Trophoblast cell (in vitro differentiated cells and primary cell): ENCODE measurements around the gene PROSER3.
A peak's percentile ranks its signal among the peaks of the same experiment; 100 is the strongest.

Experiments used
- DNase-seq, 2 donors: peaks; one replicate each; pipeline ENCODE4 v3.0.0-alpha.2; 2016
- H2AFZ ChIP-seq: 2 replicates; pipeline ENCODE4 v1.6.1; 2013; ENCODE audit warnings: low read length, moderate library complexity, mild to moderate bottlenecking; ENCODE audit not compliant: insufficient read depth, poor library complexity
- H2AK5ac ChIP-seq: 2 replicates; pipeline ENCODE4 v1.6.1; 2013; ENCODE audit warnings: mild to moderate bottlenecking, low read length
- H2BK120ac ChIP-seq: 2 replicates; pipeline ENCODE4 v1.6.1; 2013; ENCODE audit warnings: low read length, mild to moderate bottlenecking, moderate library complexity; ENCODE audit not compliant: insufficient read depth, poor library complexity
- H2BK12ac ChIP-seq: 2 replicates; pipeline ENCODE4 v1.6.1; 2013; ENCODE audit warnings: mild to moderate bottlenecking, low read length, moderate library complexity
- H2BK5ac ChIP-seq: 2 replicates; pipeline ENCODE4 v1.6.1; 2013; ENCODE audit warnings: low read length, low read depth, moderate library complexity, mild to moderate bottlenecking; ENCODE audit not compliant: poor library complexity
- H3K14ac ChIP-seq: 2 replicates; pipeline ENCODE4 v1.6.1; 2013; ENCODE audit warnings: mild to moderate bottlenecking, low read length
- H3K18ac ChIP-seq: 2 replicates; pipeline ENCODE4 v1.6.1; 2013; ENCODE audit warnings: mild to moderate bottlenecking, low read length
- H3K23ac ChIP-seq: 2 replicates; pipeline ENCODE4 v1.6.1; 2013; ENCODE audit warnings: low read length
- H3K27ac ChIP-seq: 2 replicates; pipeline ENCODE4 v1.5.1; 2013; ENCODE audit warnings: low read depth, mild to moderate bottlenecking, inconsistent platforms, low read length, moderate library complexity
- H3K27me3 ChIP-seq: 2 replicates; pipeline ENCODE4 v1.6.1; 2013; ENCODE audit warnings: inconsistent platforms, mild to moderate bottlenecking, low read length, moderate library complexity; ENCODE audit not compliant: insufficient read depth
- H3K36me3 ChIP-seq, 2 experiments: 1 replicate in 1 of 2; 2 replicates in 1 of 2; pipeline ENCODE4 v1.6.1; 2013; ENCODE audit warnings: low read length in 2 of 2, mild to moderate bottlenecking in 2 of 2, moderate library complexity in 1 of 2; ENCODE audit not compliant: insufficient read depth in 2 of 2, control insufficient read depth in 1 of 2
- H3K4ac ChIP-seq: 2 replicates; pipeline ENCODE4 v1.6.1; 2013; ENCODE audit warnings: low read depth, mild to moderate bottlenecking, low read length, moderate library complexity
- H3K4me1 ChIP-seq, 2 experiments: 1 replicate in 1 of 2; 2 replicates in 1 of 2; pipeline ENCODE4 v1.6.1; 2013; ENCODE audit warnings: low read length in 2 of 2, mild to moderate bottlenecking in 2 of 2, moderate library complexity in 1 of 2; ENCODE audit not compliant: insufficient read depth in 2 of 2, control insufficient read depth in 1 of 2
- H3K4me2 ChIP-seq: 2 replicates; pipeline ENCODE4 v1.6.1; 2013; ENCODE audit warnings: inconsistent platforms, mild to moderate bottlenecking, low read length, moderate library complexity
- H3K4me3 ChIP-seq: 2 replicates; pipeline ENCODE4 v1.5.1; 2013; ENCODE audit warnings: mild to moderate bottlenecking, low read depth, low read length, inconsistent platforms
- H3K79me1 ChIP-seq: one replicate; pipeline ENCODE4 v1.6.1; 2013; ENCODE audit warnings: low read length
- H3K79me2 ChIP-seq: 2 replicates; pipeline ENCODE4 v1.6.1; 2013; ENCODE audit warnings: low read length, mild to moderate bottlenecking; ENCODE audit not compliant: control insufficient read depth, insufficient read depth, poor library complexity
- H3K9ac ChIP-seq: 2 replicates; pipeline ENCODE4 v1.6.1; 2013; ENCODE audit warnings: mild to moderate bottlenecking, low read length
- H3K9me3 ChIP-seq: 2 replicates; pipeline ENCODE4 v1.6.1; 2013; ENCODE audit warnings: low read depth, mild to moderate bottlenecking, control low read depth, inconsistent platforms, low read length; ENCODE audit not compliant: insufficient read depth
- H4K12ac ChIP-seq: 2 replicates; pipeline ENCODE4 v1.6.1; 2013; ENCODE audit warnings: low read depth, mild to moderate bottlenecking, low read length, moderate library complexity
- H4K8ac ChIP-seq: 2 replicates; pipeline ENCODE4 v1.6.1; 2013; ENCODE audit warnings: low read depth, mild to moderate bottlenecking, low read length, moderate library complexity
- H4K91ac ChIP-seq: one replicate; pipeline ENCODE4 v1.6.1; 2013; ENCODE audit warnings: low read depth, mild to moderate bottlenecking, low read length, moderate library complexity
- WGBS: extraction: QIAGEN DNeasy Blood & Tissue Kit; methylation state at CpG from one replicate; pipeline ENCODE4 v1.1.7; 2013; ENCODE audit warnings: missing lambda C conversion rate; ENCODE audit not compliant: insufficient read length, insufficient coverage; ENCODE audit errors: extremely low coverage; 5-methylcytosine and 5-hydroxymethylcytosine counted together

PROSER3 gene

GRCh38 chr19:35731353-35731752 lies 26.6 kb upstream of the PROSER3 start:
- no peak overlapping the region for H4K91ac ChIP-seq
- no peaks in the 10 kb centered on the region for H3K9me3 ChIP-seq
- H3K4me3 ChIP-seq: no peak overlapping the region
- H3K79me1 ChIP-seq: peaks cover 3% of the 10 kb centered on the region
- H2BK5ac ChIP-seq: no peak overlapping the region
- H4K12ac ChIP-seq: no peak overlapping the region
- no peak overlapping the region for H3K14ac ChIP-seq
- no peaks in the 10 kb centered on the region for H3K79me2 ChIP-seq
- no peak overlapping the region for H2BK12ac ChIP-seq
- H3K9ac ChIP-seq: no peak overlapping the region
- H4K8ac ChIP-seq: no peak overlapping the region
- no peak overlapping the region for H3K23ac ChIP-seq
- no peak overlapping the region for H3K18ac ChIP-seq
- H3K27me3 ChIP-seq: no peaks in the 10 kb centered on the region
- no peak overlapping the region for H2BK120ac ChIP-seq
- no peaks in the 10 kb centered on the region for H3K4me1 ChIP-seq
- H3K36me3 ChIP-seq: peaks cover 91 to 92% of the 10 kb centered on the region in 2 experiments
- no peak overlapping the region for H3K4ac ChIP-seq
- WGBS: no CpG with 5 or more reads among the region's 9 CpGs
- H2AFZ ChIP-seq: no peak overlapping the region
- no peak overlapping the region for H3K4me2 ChIP-seq
- no peak overlapping the region for H2AK5ac ChIP-seq
- DNase-seq: peak in 1 of 2 donors; percentile 15
- H3K27ac ChIP-seq: no peak overlapping the region

DNA sequence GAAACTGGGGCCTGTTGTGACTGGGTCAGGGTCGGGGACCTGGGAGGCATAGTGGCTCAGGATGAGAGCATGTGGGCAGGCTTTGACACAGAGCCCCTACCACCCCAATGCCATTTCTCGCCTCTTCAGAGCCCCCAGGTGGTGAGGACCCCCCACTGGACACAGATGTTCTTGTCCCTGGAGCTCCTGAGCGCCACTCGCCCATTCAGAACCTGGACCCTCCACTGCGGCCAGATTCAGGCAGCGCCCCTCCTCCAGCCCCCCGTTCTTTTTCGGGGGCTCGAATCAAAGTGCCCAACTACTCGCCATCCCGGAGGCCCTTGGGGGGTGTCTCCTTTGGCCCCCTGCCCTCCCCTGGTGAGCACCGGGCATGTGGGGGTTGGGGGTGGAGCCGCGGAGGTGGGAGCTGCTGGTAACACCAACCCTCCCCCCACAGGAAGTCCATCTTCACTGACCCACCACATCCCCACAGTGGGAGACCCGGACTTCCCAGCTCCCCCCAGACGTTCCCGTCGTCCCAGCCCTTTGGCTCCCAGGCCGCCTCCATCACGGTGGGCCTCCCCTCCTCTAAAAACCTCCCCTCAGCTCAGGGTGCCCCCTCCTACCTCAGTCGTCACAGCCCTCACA lies 26.1 kb upstream of the PROSER3 start:
- Histone ChIP-seq H4K12ac (peak overlapping the region; percentile 9), H3K4ac (no peak overlapping the region), H3K14ac (no peak overlapping the region), H3K79me2 (no peaks in the 10 kb centered on the region), H3K79me1 (peaks cover 3% of the 10 kb centered on the region), H3K27ac (no peak overlapping the region), H2BK12ac (no peak overlapping the region), H3K27me3 (no peaks in the 10 kb centered on the region), H3K4me3 (no peak overlapping the region), H2AFZ (no peak overlapping the region), H3K36me3 (peaks cover 94% of the 10 kb centered on the region in 2 experiments), H4K8ac (no peak overlapping the region), H3K23ac (no peak overlapping the region), H2BK120ac (no peak overlapping the region), H3K9me3 (no peaks in the 10 kb centered on the region), H2AK5ac (no peak overlapping the region), H3K9ac (no peak overlapping the region), H4K91ac (no peak overlapping the region), H3K4me2 (no peak overlapping the region), H3K4me1 (no peaks in the 10 kb centered on the region), H2BK5ac (no peak overlapping the region), H3K18ac (peak overlapping the region; percentile 27)
- WGBS: no CpG with 5 or more reads among the region's 21 CpGs
- no peak for DNase-seq

GRCh38 chr19:35732540-35733179 lies 25.3 kb upstream of the PROSER3 start:
- Histone ChIP-seq H3K9me3 (no peaks in the 10 kb centered on the region), H2BK12ac (no peak overlapping the region), H3K27ac (no peak overlapping the region), H3K36me3 (peaks cover 93 to 94% of the 10 kb centered on the region in 2 experiments), H4K12ac (no peak overlapping the region), H2AFZ (no peak overlapping the region), H4K8ac (no peak overlapping the region), H3K79me2 (no peaks in the 10 kb centered on the region), H3K27me3 (no peaks in the 10 kb centered on the region), H2BK120ac (no peak overlapping the region), H3K23ac (no peak overlapping the region), H3K4me1 (no peaks in the 10 kb centered on the region), H3K9ac (no peak overlapping the region), H2AK5ac (no peak overlapping the region), H3K14ac (no peak overlapping the region), H3K4ac (no peak overlapping the region), H2BK5ac (no peak overlapping the region), H3K79me1 (peaks cover 3% of the 10 kb centered on the region), H3K18ac (no peak overlapping the region), H3K4me3 (no peak overlapping the region), H4K91ac (no peak overlapping the region), H3K4me2 (no peak overlapping the region)
- no peak for DNase-seq
- no CpG with 5 or more reads among the region's 25 CpGs for WGBS

DNA sequence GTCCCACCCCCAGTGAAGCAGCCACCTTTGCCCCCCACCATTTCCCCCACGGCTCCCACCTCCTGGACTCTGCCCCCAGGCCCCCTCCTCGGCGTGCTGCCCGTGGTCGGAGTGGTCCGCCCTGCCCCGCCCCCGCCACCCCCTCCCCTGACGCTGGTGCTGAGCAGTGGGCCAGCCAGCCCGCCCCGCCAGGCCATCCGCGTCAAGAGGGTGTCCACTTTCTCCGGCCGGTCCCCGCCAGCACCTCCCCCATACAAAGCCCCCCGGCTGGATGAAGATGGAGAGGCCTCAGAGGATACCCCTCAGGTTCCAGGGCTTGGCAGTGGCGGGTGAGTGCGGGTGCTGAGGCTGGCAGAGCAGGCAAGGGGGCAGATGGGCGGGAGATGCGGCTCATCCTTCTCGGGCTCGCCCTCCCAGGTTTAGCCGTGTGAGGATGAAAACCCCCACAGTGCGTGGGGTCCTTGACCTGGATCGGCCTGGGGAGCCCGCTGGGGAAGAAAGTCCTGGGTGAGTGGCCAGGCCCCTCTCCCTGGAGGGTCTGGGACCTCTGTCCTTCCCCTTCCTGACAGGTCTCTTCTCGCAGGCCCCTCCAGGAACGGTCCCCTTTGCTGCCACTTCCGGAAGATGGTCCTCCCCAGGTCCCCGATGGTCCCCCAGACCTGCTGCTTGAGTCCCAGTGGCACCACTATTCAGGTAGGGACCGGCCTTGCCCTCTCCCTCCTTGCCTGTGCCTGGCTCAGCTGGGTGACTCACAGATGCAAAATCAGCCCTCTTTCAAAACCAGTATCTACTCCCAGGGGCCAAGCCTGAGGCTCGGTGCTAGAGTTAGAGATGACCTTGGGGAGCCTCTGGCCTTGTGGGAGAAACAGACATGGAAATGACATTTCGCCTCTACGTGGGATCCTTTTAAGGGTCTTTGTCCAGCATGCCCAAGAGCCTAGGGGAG lies 24.5 kb upstream of the PROSER3 start:
- no peak overlapping the region for H2BK12ac ChIP-seq
- no peak overlapping the region for H2AK5ac ChIP-seq
- no peak overlapping the region for H2BK120ac ChIP-seq
- H3K4ac ChIP-seq: no peak overlapping the region
- no peak for DNase-seq
- no peak overlapping the region for H3K14ac ChIP-seq
- H3K79me1 ChIP-seq: peaks cover 3% of the 10 kb centered on the region
- no CpG with 5 or more reads among the region's 35 CpGs for WGBS
- no peaks in the 10 kb centered on the region for H3K27me3 ChIP-seq
- H3K9me3 ChIP-seq: no peaks in the 10 kb centered on the region
- H3K4me1 ChIP-seq: no peaks in the 10 kb centered on the region
- H3K27ac ChIP-seq: no peak overlapping the region
- no peak overlapping the region for H3K4me2 ChIP-seq
- H3K36me3 ChIP-seq: peaks cover 93 to 94% of the 10 kb centered on the region in 2 experiments
- no peak overlapping the region for H4K12ac ChIP-seq
- H3K4me3 ChIP-seq: no peak overlapping the region
- no peaks in the 10 kb centered on the region for H3K79me2 ChIP-seq
- no peak overlapping the region for H2AFZ ChIP-seq
- H3K23ac ChIP-seq: no peak overlapping the region
- H4K8ac ChIP-seq: no peak overlapping the region
- H2BK5ac ChIP-seq: no peak overlapping the region
- H3K9ac ChIP-seq: no peak overlapping the region
- H4K91ac ChIP-seq: peak overlapping the region; percentile 20
- H3K18ac ChIP-seq: no peak overlapping the region
